Neuronal stem cell (in vitro differentiated cells): ENCODE measurements around the gene DCLK1.

Source experiments
- DNase-seq: peaks from one replicate; pipeline ENCODE4 v3.0.0-alpha.2; 2013; ENCODE audit warnings: low spot score
- H2AFZ ChIP-seq: one replicate; pipeline ENCODE4 v1.6.1; 2013; ENCODE audit warnings: mild to moderate bottlenecking, low read length, inconsistent platforms
- H2AK5ac ChIP-seq: 2 replicates; pipeline ENCODE4 v1.6.1; 2013; ENCODE audit warnings: low read depth, mild to moderate bottlenecking, inconsistent platforms, low read length, moderate library complexity, mixed read lengths
- H2BK120ac ChIP-seq: 2 replicates; pipeline ENCODE4 v1.6.1; 2013; ENCODE audit warnings: low read depth, mild to moderate bottlenecking, inconsistent platforms, low read length, moderate library complexity, mixed read lengths
- H2BK12ac ChIP-seq: one replicate; pipeline ENCODE4 v1.6.1; 2013; ENCODE audit warnings: low read length, inconsistent platforms
- H2BK15ac ChIP-seq: 2 replicates; pipeline ENCODE4 v1.6.1; 2013; ENCODE audit warnings: mild to moderate bottlenecking, low read length, inconsistent platforms, mixed read lengths
- H2BK5ac ChIP-seq: one replicate; pipeline ENCODE4 v1.6.1; 2013; ENCODE audit warnings: inconsistent platforms, mild to moderate bottlenecking, low read length, moderate library complexity
- H3K14ac ChIP-seq: one replicate; pipeline ENCODE4 v1.6.1; 2013; ENCODE audit warnings: low read length, inconsistent platforms
- H3K18ac ChIP-seq: 2 replicates; pipeline ENCODE4 v1.6.1; 2013; ENCODE audit warnings: low read length, inconsistent platforms
- H3K23ac ChIP-seq: 2 replicates; pipeline ENCODE4 v1.6.1; 2013; ENCODE audit warnings: low read depth, mild to moderate bottlenecking, mixed read lengths, low read length, inconsistent platforms; ENCODE audit not compliant: poor library complexity
- H3K27ac ChIP-seq: replicated peaks from 3 replicates; pipeline ENCODE4 v1.5.1; 2013; ENCODE audit warnings: low read length, inconsistent platforms
- H3K27me3 ChIP-seq, 3 experiments: 2 replicates each; pipeline ENCODE4 v1.6.1; 2013; ENCODE audit warnings: low read length in 3 of 3, mild to moderate bottlenecking in 2 of 3, inconsistent platforms in 1 of 3, low read depth in 1 of 3, mixed read lengths in 1 of 3, moderate library complexity in 1 of 3; ENCODE audit not compliant: control insufficient read depth in 3 of 3, insufficient read depth in 3 of 3
- H3K36me3 ChIP-seq, 2 donors: replicated peaks in 1 of 2; 2 replicates each; pipeline ENCODE4 v1.6.1; 2013; ENCODE audit warnings: low read length in 2 of 2; ENCODE audit not compliant: control insufficient read depth in 2 of 2, insufficient read depth in 2 of 2
- H3K4ac ChIP-seq: 2 replicates; pipeline ENCODE4 v1.6.1; 2013; ENCODE audit warnings: inconsistent platforms, mild to moderate bottlenecking, low read length, moderate library complexity
- H3K4me1 ChIP-seq, 2 donors: 1 replicate in 1 of 2; 2 replicates in 1 of 2; pipeline ENCODE4 v1.6.1; 2013; ENCODE audit warnings: low read length in 2 of 2, low read depth in 1 of 2; ENCODE audit not compliant: control insufficient read depth in 2 of 2, insufficient read depth in 1 of 2
- H3K4me2 ChIP-seq: one replicate; pipeline ENCODE4 v1.6.1; 2013; ENCODE audit warnings: mild to moderate bottlenecking, low read length, inconsistent platforms; ENCODE audit not compliant: insufficient read depth, poor library complexity, severe bottlenecking
- H3K4me3 ChIP-seq, 2 donors: 2 replicates each; pipeline ENCODE4 v1.5.1; 2013; ENCODE audit warnings: low read length in 2 of 2, mild to moderate bottlenecking in 2 of 2, inconsistent platforms in 1 of 2, moderate library complexity in 1 of 2
- H3K79me1 ChIP-seq: one replicate; pipeline ENCODE4 v1.6.1; 2013; ENCODE audit warnings: low read depth, mild to moderate bottlenecking, inconsistent platforms, low read length, moderate library complexity
- H3K9ac ChIP-seq: one replicate; pipeline ENCODE4 v1.6.1; 2013; ENCODE audit warnings: mild to moderate bottlenecking, low read depth, low read length, inconsistent platforms; ENCODE audit not compliant: poor library complexity
- H3K9me3 ChIP-seq, 2 donors: replicated peaks in 1 of 2; 2 replicates each; pipeline versions ENCODE3 to v1.6.1; 2013; ENCODE audit warnings: low read length in 2 of 2, mild to moderate bottlenecking in 2 of 2, inconsistent platforms in 1 of 2, low read depth in 1 of 2, mixed read lengths in 1 of 2, moderate library complexity in 1 of 2; ENCODE audit not compliant: control insufficient read depth in 2 of 2, insufficient read depth in 1 of 2
- H4K8ac ChIP-seq: one replicate; pipeline ENCODE4 v1.6.1; 2013; ENCODE audit warnings: low read depth, mild to moderate bottlenecking, inconsistent platforms, low read length, moderate library complexity
- H4K91ac ChIP-seq: one replicate; pipeline ENCODE4 v1.6.1; 2013; ENCODE audit warnings: low read length, low read depth, mild to moderate bottlenecking, inconsistent platforms; ENCODE audit not compliant: poor library complexity
- WGBS, 2 donors: extraction: QIAGEN DNeasy Blood & Tissue Kit; methylation state at CpG; one replicate each; pipeline ENCODE4 v1.1.7; 2013; ENCODE audit warnings: missing lambda C conversion rate in 2 of 2, mixed read lengths in 1 of 2; ENCODE audit not compliant: insufficient read length in 2 of 2, insufficient replicate concordance in 1 of 2; ENCODE audit errors: extremely low coverage in 2 of 2; 5-methylcytosine and 5-hydroxymethylcytosine counted together

Gene DCLK1

GRCh38 chr13:35808846-35809245 is 322.3 kb downstream of the DCLK1 start:
- Histone ChIP-seq H3K23ac (no peak overlapping the region), H3K27me3 (no peaks in the 10 kb centered on the region), H3K79me1 (no peaks in the 10 kb centered on the region), H3K4me1 (peaks cover 0 to 5% of the 10 kb centered on the region in 2 donors), H2BK5ac (no peak overlapping the region), H4K8ac (no peak overlapping the region), H3K9me3 (no peaks in the 10 kb centered on the region), H3K9ac (no peak overlapping the region), H3K4ac (no peak overlapping the region), H3K18ac (no peak overlapping the region), H2AFZ (no peak overlapping the region), H2BK12ac (no peak overlapping the region), H3K14ac (no peak overlapping the region), H3K36me3 (no peaks in the 10 kb centered on the region), H4K91ac (no peak overlapping the region), H3K4me3 (no peak overlapping the region), H2AK5ac (no peak overlapping the region), H2BK120ac (no peak overlapping the region), H2BK15ac (no peak overlapping the region), H3K27ac (no peak overlapping the region), H3K4me2 (no peak overlapping the region)
- 100% methylated on average over 1 of the region's 6 CpGs; no CpG with 5 or more reads in 1 of the 2 donors for WGBS, 2 donors
- DNase-seq: no peak

DNA sequence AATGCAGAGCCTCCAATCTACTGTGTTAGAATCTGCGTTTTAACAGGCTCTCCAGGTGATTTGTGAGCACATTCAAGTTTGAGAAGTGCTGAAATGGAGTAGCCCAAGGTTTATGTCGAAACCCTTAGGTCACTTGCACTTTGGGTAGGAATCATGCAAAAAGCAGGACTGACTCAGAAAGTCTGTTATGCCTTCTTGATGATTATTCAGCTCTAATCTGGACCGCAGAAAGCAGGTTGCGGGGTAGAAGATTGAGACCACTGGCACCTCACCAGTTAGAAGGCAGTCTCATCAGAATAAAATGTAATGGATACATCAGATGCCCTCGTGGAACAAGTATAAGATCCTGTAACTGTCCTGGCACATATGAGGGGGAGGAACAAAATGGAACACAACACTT is 326.3 kb downstream of the DCLK1 start:
- no peak overlapping the region for H3K4me2 ChIP-seq
- H2BK120ac ChIP-seq: no peak overlapping the region
- DNase-seq: no peak
- H3K4me1 ChIP-seq: peaks cover 0 to 2% of the 10 kb centered on the region in 2 donors
- H2BK12ac ChIP-seq: no peak overlapping the region
- H3K79me1 ChIP-seq: no peaks in the 10 kb centered on the region
- no peaks in the 10 kb centered on the region for H3K9me3 ChIP-seq
- H3K27ac ChIP-seq: no peak overlapping the region
- no peak overlapping the region for H3K4me3 ChIP-seq
- no CpG with 5 or more reads among the region's 5 CpGs for WGBS, 2 donors
- H2AK5ac ChIP-seq: no peak overlapping the region
- H3K18ac ChIP-seq: no peak overlapping the region
- no peaks in the 10 kb centered on the region for H3K36me3 ChIP-seq
- H3K9ac ChIP-seq: no peak overlapping the region
- H3K27me3 ChIP-seq: no peaks in the 10 kb centered on the region
- no peak overlapping the region for H3K23ac ChIP-seq
- no peak overlapping the region for H2BK15ac ChIP-seq
- no peak overlapping the region for H4K91ac ChIP-seq
- H2AFZ ChIP-seq: no peak overlapping the region
- H2BK5ac ChIP-seq: no peak overlapping the region
- no peak overlapping the region for H4K8ac ChIP-seq
- no peak overlapping the region for H3K14ac ChIP-seq
- H3K4ac ChIP-seq: no peak overlapping the region

- Histone ChIP-seq H2BK15ac (no peak overlapping the region), H3K4ac (no peak overlapping the region), H3K9me3 (no peaks in the 10 kb centered on the region), H3K14ac (no peak overlapping the region), H2AK5ac (no peak overlapping the region), H2BK5ac (no peak overlapping the region), H4K8ac (no peak overlapping the region), H2AFZ (no peak overlapping the region), H3K18ac (no peak overlapping the region), H3K4me3 (no peak overlapping the region), H3K27ac (no peak overlapping the region), H3K4me1 (no peaks in the 10 kb centered on the region), H3K36me3 (no peaks in the 10 kb centered on the region), H3K23ac (no peak overlapping the region), H3K79me1 (no peaks in the 10 kb centered on the region), H3K4me2 (no peak overlapping the region), H3K27me3 (no peaks in the 10 kb centered on the region), H2BK12ac (no peak overlapping the region), H2BK120ac (no peak overlapping the region), H3K9ac (no peak overlapping the region), H4K91ac (no peak overlapping the region)
- WGBS, 2 donors: no CpG with 5 or more reads among the region's 7 CpGs
- no peak for DNase-seq
Observed at GRCh38 chr13:35797991-35798390, 333.2 kb downstream of the DCLK1 start.

GRCh38 chr13:35797244-35797643 is 333.9 kb downstream of the DCLK1 start:
- DNase-seq: no peak
- Histone ChIP-seq H3K4me1 (no peaks in the 10 kb centered on the region), H3K4me2 (no peak overlapping the region), H2BK120ac (no peak overlapping the region), H2BK5ac (no peak overlapping the region), H2AFZ (no peak overlapping the region), H3K23ac (no peak overlapping the region), H4K91ac (no peak overlapping the region), H3K9ac (no peak overlapping the region), H4K8ac (no peak overlapping the region), H3K27me3 (no peaks in the 10 kb centered on the region), H3K18ac (no peak overlapping the region), H3K4ac (no peak overlapping the region), H3K9me3 (no peaks in the 10 kb centered on the region), H3K4me3 (no peak overlapping the region), H2BK12ac (no peak overlapping the region), H3K36me3 (no peaks in the 10 kb centered on the region), H3K27ac (no peak overlapping the region), H2BK15ac (no peak overlapping the region), H2AK5ac (no peak overlapping the region), H3K79me1 (no peaks in the 10 kb centered on the region), H3K14ac (no peak overlapping the region)
- no CpG with 5 or more reads among the region's 2 CpGs for WGBS, 2 donors
